Fibroblast of pulmonary artery (primary cell): ENCODE results near the gene PRDM16.

ENCODE experiments used
- DNase-seq: peaks from one replicate; pipeline ENCODE4 v3.0.0-alpha.2; 2010; ENCODE audit warnings: low read depth
- H3K4me3 ChIP-seq: replicated peaks from 2 replicates; pipeline ENCODE4 v1.5.1; 2011; ENCODE audit warnings: low read depth, mild to moderate bottlenecking, control low read depth, low read length, moderate library complexity
- CTCF ChIP-seq: IDR thresholded peaks from 2 replicates; pipeline ENCODE4 v1.5.1; 2011; ENCODE audit warnings: mild to moderate bottlenecking, control low read depth, low read length, inconsistent platforms; ENCODE audit errors: missing control alignments

PRDM16 gene

GRCh38 chr1:3099861-3100260 is 30.9 kb downstream of the PRDM16 start:
- TF ChIP-seq CTCF = no peak
- H3K4me3 ChIP-seq = no peak overlapping the region

GRCh38 chr1:3101124-3101939 is 32.3 kb downstream of the PRDM16 start:
- no peak for TF ChIP-seq CTCF
- DNase-seq = no peak
- no peak overlapping the region for H3K4me3 ChIP-seq

More at GRCh38 chr1:3099861-3100260, 30.9 kb downstream of the PRDM16 start:
- DNase-seq = no peak

- DNase-seq = no peak
- TF ChIP-seq CTCF = no peak
- H3K4me3 ChIP-seq = no peak overlapping the region
Measured at GRCh38 chr1:3102641-3103040, 33.6 kb downstream of the PRDM16 start.

- TF ChIP-seq CTCF = no peak
- H3K4me3 ChIP-seq = no peak overlapping the region
- no peak for DNase-seq
Measured at GRCh38 chr1:3103967-3104677, 35.1 kb downstream of the PRDM16 start.

- H3K4me3 ChIP-seq = no peak overlapping the region
- DNase-seq = no peak
- TF ChIP-seq CTCF = no peak
Measured at GRCh38 chr1:3105167-3105863, 36.3 kb downstream of the PRDM16 start.

- no peak for DNase-seq
- no peak for TF ChIP-seq CTCF
Measured at GRCh38 chr1:3106216-3106615, 37.2 kb downstream of the PRDM16 start.

More at GRCh38 chr1:3106216-3106615, 37.2 kb downstream of the PRDM16 start:
- H3K4me3 ChIP-seq = no peak overlapping the region
